Cardiac muscle cell (in vitro differentiated cells and primary cell): ENCODE results near the gene CHCHD1. TPM values are rescaled to one million over a fixed set of nuclear protein-coding genes. Genes with fewer than 3 reads are reported as not detected.

Source experiments
- DNase-seq, 2 donors: peaks; one replicate each; pipeline versions ENCODE4 v3.0.0 to v3.0.0-alpha.2; 2010 to 2017; ENCODE audit warnings: low read depth in 1 of 2, low spot score in 1 of 2
- H3K27ac ChIP-seq: fragments of 200-600 bp; sonication (generic); 2 replicates; pipeline ENCODE4 v1.5.1; 2016
- H3K27me3 ChIP-seq: fragments of 200-600 bp; sonication (generic); 2 replicates; pipeline ENCODE4 v1.6.0; 2016; ENCODE audit warnings: control low read depth
- H3K36me3 ChIP-seq: fragments of 200-600 bp; sonication (generic); 2 replicates; pipeline ENCODE4 v1.5.1; 2016; ENCODE audit warnings: control low read depth
- H3K4me1 ChIP-seq: fragments of 200-600 bp; sonication (generic); 2 replicates; pipeline ENCODE4 v1.8.1; 2017; ENCODE audit warnings: low read depth, mild to moderate bottlenecking, mixed run types
- H3K4me3 ChIP-seq: fragments of 200-600 bp; sonication (generic); 2 replicates; pipeline ENCODE4 v1.5.1; 2016; ENCODE audit warnings: mild to moderate bottlenecking
- H3K9me3 ChIP-seq: fragments of 200-600 bp; sonication (generic); 2 replicates; pipeline ENCODE4 v1.5.1; 2017; ENCODE audit warnings: low read depth, mild to moderate bottlenecking, control low read depth
- CTCF ChIP-seq: IDR thresholded peaks from 2 replicates; pipeline ENCODE4 v1.5.1; 2012; ENCODE audit warnings: low read depth, mild to moderate bottlenecking, low read length
- polyA plus RNA-seq: library from polyadenylated mRNA; unstranded; fragments of >200 nt; fragmentation: Nextera tagmentation; extraction: Ambion mirVana; gene quantifications from 2 replicates; pipeline ENCODE4 v1.2.1, GENCODE V29; 2016
- total RNA-seq: library from RNA; depleted of rRNA; stranded (reverse); fragments of >200 nt; gene quantifications from 2 replicates; pipeline ENCODE4 v1.2.3, GENCODE V29; 2016

CHCHD1 gene
- total and polyA plus RNA-seq, 2 experiments from 2014 or later: 42.5 to 83.2 TPM

GRCh38 chr10:73808021-73808815, 26.4 kb downstream of the CHCHD1 start:
- Histone ChIP-seq H3K27ac (no peak overlapping the region), H3K4me3 (no peak overlapping the region), H3K27me3 (no peaks in the 10 kb centered on the region), H3K4me1 (no peaks in the 10 kb centered on the region), H3K9me3 (no peaks in the 10 kb centered on the region), H3K36me3 (peaks cover 25% of the 10 kb centered on the region)
- TF ChIP-seq CTCF: no peak
- DNase-seq: no peak

GRCh38 chr10:73809061-73809818, 27.4 kb downstream of the CHCHD1 start:
- H3K36me3 ChIP-seq: peaks cover 20% of the 10 kb centered on the region
- no peak overlapping the region for H3K27ac ChIP-seq
- no peak for DNase-seq
- TF ChIP-seq CTCF: no peak
- no peaks in the 10 kb centered on the region for H3K4me1 ChIP-seq
- H3K9me3 ChIP-seq: no peaks in the 10 kb centered on the region
- no peaks in the 10 kb centered on the region for H3K27me3 ChIP-seq
- H3K4me3 ChIP-seq: no peak overlapping the region

DNA sequence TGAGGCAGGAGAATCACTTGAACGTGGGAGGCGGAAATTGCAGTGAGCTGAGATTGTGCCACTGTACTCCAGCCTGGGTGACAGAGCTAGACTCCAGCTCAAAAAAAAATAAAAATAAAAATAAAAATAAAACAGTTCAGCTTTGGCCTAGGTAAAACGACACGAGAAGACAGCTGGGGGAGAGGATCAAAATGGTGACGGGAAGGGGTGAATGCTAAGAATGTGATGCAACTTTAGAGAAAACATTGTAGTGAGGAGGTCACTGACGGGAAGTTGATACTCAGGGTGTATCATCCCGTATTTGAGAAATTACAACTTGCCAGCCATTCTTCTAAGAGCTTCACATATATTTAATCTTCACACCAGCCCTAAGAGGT, 28.5 kb downstream of the CHCHD1 start:
- DNase-seq: peak in 1 of 2 donors; percentile 36
- peaks cover 15% of the 10 kb centered on the region for H3K36me3 ChIP-seq
- H3K4me1 ChIP-seq: no peaks in the 10 kb centered on the region
- no peak overlapping the region for H3K27ac ChIP-seq
- H3K27me3 ChIP-seq: no peaks in the 10 kb centered on the region
- no peak for TF ChIP-seq CTCF
- no peaks in the 10 kb centered on the region for H3K9me3 ChIP-seq
- H3K4me3 ChIP-seq: peak overlapping the region; percentile 70

- Histone ChIP-seq H3K27me3 (no peaks in the 10 kb centered on the region), H3K36me3 (peaks cover 9% of the 10 kb centered on the region), H3K4me3 (peak overlapping the region; percentile 70), H3K4me1 (no peaks in the 10 kb centered on the region), H3K27ac (peak overlapping the region; percentile 98), H3K9me3 (no peaks in the 10 kb centered on the region)
- DNase-seq: peak; percentile 28 to 30
- no peak for TF ChIP-seq CTCF
Measured at GRCh38 chr10:73810735-73811465, 29.1 kb downstream of the CHCHD1 start.

DNA sequence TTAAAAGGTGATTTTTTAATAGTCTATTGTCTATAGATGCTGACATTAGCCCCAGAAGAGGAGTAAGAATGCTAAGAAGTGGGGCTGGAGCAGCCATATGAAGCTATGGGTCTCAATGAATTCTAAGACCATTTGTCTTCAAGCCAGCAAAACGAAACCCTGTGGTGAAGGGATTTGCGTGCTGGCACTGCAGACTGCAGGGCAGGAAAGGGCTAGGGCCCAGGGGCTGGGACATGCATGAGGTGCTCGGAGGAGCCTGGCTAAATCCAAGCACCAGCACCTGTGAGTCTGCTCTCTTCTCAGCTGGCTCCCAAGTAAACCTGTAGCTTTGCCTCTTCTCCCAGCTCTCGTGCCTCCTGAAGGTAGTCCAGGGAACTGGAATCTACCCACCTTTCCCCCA, 30.8 kb downstream of the CHCHD1 start:
- H3K27me3 ChIP-seq: no peaks in the 10 kb centered on the region
- H3K4me3 ChIP-seq: no peak overlapping the region
- H3K9me3 ChIP-seq: no peaks in the 10 kb centered on the region
- H3K27ac ChIP-seq: no peak overlapping the region
- DNase-seq: no peak
- no peak for TF ChIP-seq CTCF
- no peaks in the 10 kb centered on the region for H3K36me3 ChIP-seq
- H3K4me1 ChIP-seq: no peaks in the 10 kb centered on the region
